Brain microvascular endothelial cell (primary cell): ENCODE data around the gene HERC6.

ENCODE experiments used
- DNase-seq: peaks from one replicate; pipeline ENCODE4 v3.0.0-alpha.2; 2020
- H3K27ac ChIP-seq: fragments of 250-450 bp; sonication (Bioruptor Pico); 2 replicates; pipeline ENCODE4 v1.5.1; 2020; ENCODE audit warnings: mild to moderate bottlenecking, moderate library complexity
- H3K27me3 ChIP-seq: fragments of 250-450 bp; sonication (Bioruptor Pico); replicated peaks from 2 replicates; pipeline ENCODE4 v1.5.1; 2020; ENCODE audit warnings: mild to moderate bottlenecking
- H3K36me3 ChIP-seq: fragments of 250-450 bp; sonication (Bioruptor Pico); replicated peaks from 2 replicates; pipeline ENCODE4 v1.5.1; 2020; ENCODE audit warnings: mild to moderate bottlenecking
- H3K4me3 ChIP-seq: 2 replicates; pipeline ENCODE4 v1.5.1; 2011; ENCODE audit warnings: low read depth, mild to moderate bottlenecking, control low read depth, low read length, moderate library complexity
- CTCF ChIP-seq: IDR thresholded peaks from 2 replicates; pipeline ENCODE4 v1.5.1; 2011; ENCODE audit warnings: low read depth, mild to moderate bottlenecking, moderate library complexity, low read length, control low read depth, inconsistent platforms; ENCODE audit errors: missing control alignments
- in situ Hi-C: cut with HindIII; loops from 2 replicates; pipeline ENCODE4 v1.10.0; 2017; ENCODE audit warnings: low sequenced_read_pairs, low pct_ligation_motif_present

HERC6 gene

GRCh38 chr4:88439161-88439760 lies 60.6 kb downstream of the HERC6 start:
- TF ChIP-seq CTCF, result no peak
- no peak for DNase-seq
- Histone ChIP-seq H3K27me3 (no peaks in the 10 kb centered on the region), H3K27ac (no peak overlapping the region), H3K4me3 (no peak overlapping the region), H3K36me3 (no peaks in the 10 kb centered on the region)
- in situ Hi-C loops, result no loop called here

- DNase-seq, result no peak
- no peak for TF ChIP-seq CTCF
- H3K36me3 ChIP-seq, result no peaks in the 10 kb centered on the region
Measured at GRCh38 chr4:88440146-88440545, 61.5 kb downstream of the HERC6 start.

GRCh38 chr4:88441696-88442095 lies 63.0 kb downstream of the HERC6 start:
- in situ Hi-C loops, result no loop called here
- Histone ChIP-seq H3K36me3 (no peaks in the 10 kb centered on the region), H3K27ac (no peak overlapping the region), H3K4me3 (no peak overlapping the region), H3K27me3 (no peaks in the 10 kb centered on the region)
- no peak for DNase-seq
- no peak for TF ChIP-seq CTCF

More at GRCh38 chr4:88440146-88440545, 61.5 kb downstream of the HERC6 start:
- in situ Hi-C loops, result no loop called here
- Histone ChIP-seq H3K27ac (no peak overlapping the region), H3K4me3 (no peak overlapping the region), H3K27me3 (no peaks in the 10 kb centered on the region)

GRCh38 chr4:88442689-88443191 lies 64.1 kb downstream of the HERC6 start:
- no peak for DNase-seq
- no peak for TF ChIP-seq CTCF
- Histone ChIP-seq H3K36me3 (no peaks in the 10 kb centered on the region), H3K27me3 (no peaks in the 10 kb centered on the region), H3K4me3 (no peak overlapping the region), H3K27ac (no peak overlapping the region)
- in situ Hi-C loops, result no loop called here

- Histone ChIP-seq H3K27me3 (no peaks in the 10 kb centered on the region), H3K27ac (no peak overlapping the region), H3K36me3 (no peaks in the 10 kb centered on the region), H3K4me3 (no peak overlapping the region)
- in situ Hi-C loops, result no loop called here
- no peak for DNase-seq
- no peak for TF ChIP-seq CTCF
Measured at GRCh38 chr4:88443486-88443885, 64.8 kb downstream of the HERC6 start.

- TF ChIP-seq CTCF, result no peak
- H3K27me3 ChIP-seq, result no peaks in the 10 kb centered on the region
- H3K36me3 ChIP-seq, result no peaks in the 10 kb centered on the region
- H3K4me3 ChIP-seq, result no peak overlapping the region
- in situ Hi-C loops, result no loop called here
- DNase-seq, result no peak
- H3K27ac ChIP-seq, result no peak overlapping the region
Measured at GRCh38 chr4:88445252-88445651, 66.6 kb downstream of the HERC6 start.
